Upper lobe of right lung (tissue), 1 donor: ENCODE results near the gene SLC35F3. TPM values are rescaled to one million over a fixed set of nuclear protein-coding genes. Genes with fewer than 3 reads are reported as not detected.

Experiments
- ATAC-seq: fragments of 200-7000 bp; cut with Tn5 transposase; one replicate; pipeline ENCODE4 v1.9.1; 2020; ENCODE audit warnings: mild to moderate bottlenecking, moderate library complexity
- DNase-seq: peaks from one replicate; pipeline ENCODE4 v3.0.0-alpha.2; 2020
- H3K27ac ChIP-seq: fragments of 200-600 bp; one replicate; pipeline ENCODE4 v1.8.0; 2022
- H3K27me3 ChIP-seq: fragments of 200-600 bp; one replicate; pipeline ENCODE4 v1.8.0; 2022; ENCODE audit warnings: mild to moderate bottlenecking
- H3K36me3 ChIP-seq: fragments of 200-600 bp; one replicate; pipeline ENCODE4 v1.8.0; 2022
- H3K4me1 ChIP-seq: fragments of 200-600 bp; one replicate; pipeline ENCODE4 v1.8.0; 2022
- H3K4me3 ChIP-seq: fragments of 200-600 bp; one replicate; pipeline ENCODE4 v1.8.0; 2022; ENCODE audit warnings: mild to moderate bottlenecking
- H3K9me3 ChIP-seq: fragments of 200-600 bp; one replicate; pipeline ENCODE4 v1.8.0; 2022
- CTCF ChIP-seq: fragments of 200-600 bp; IDR thresholded peaks from one replicate; pipeline ENCODE4 v1.8.0; 2022; ENCODE audit warnings: antibody characterized with exemption
- intact Hi-C: fragments of 100-400 bp; cut with DNase I; formaldehyde crosslinking; loops from one replicate; pipeline ENCODE4 v1.11.0; 2022
- total RNA-seq: library from RNA; stranded (reverse); fragmentation: NEBNext Ultra II Directional; extraction: Animal tissue kit (Norgen Biotek cat#: 25700); gene quantifications from one replicate; pipeline ENCODE4 v1.2.1, GENCODE V29; 2021
- donor health status: DM: no; HTN: yes; CAD: no; lungs with severe emphysema.

Gene SLC35F3
- total RNA-seq, 1 donor from 2014 or later, result 0.29 TPM

- intact Hi-C loops, result no loop called here
These were observed 416.8 kb downstream of the SLC35F3 start for GRCh38 chr1:234321231-234321630.

DNA sequence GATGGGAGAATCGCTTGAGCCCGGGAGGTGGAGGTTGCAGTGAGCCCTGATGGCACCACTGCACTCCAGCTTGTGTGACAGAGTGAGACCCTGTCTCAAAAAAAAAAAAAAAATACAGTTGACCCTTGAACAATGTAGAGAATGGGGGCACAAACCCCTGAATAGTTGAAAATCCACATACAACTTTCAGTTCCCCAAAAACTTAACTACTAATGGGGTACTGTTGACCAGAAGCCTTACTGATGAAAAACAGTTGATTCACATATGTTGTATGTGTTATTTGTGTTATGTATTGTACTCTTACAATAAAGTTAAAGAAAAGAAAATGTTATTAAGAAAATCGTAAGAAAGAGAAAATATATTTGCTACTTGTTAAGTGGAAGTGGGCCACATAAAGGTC, 417.6 kb downstream of the SLC35F3 start:
- intact Hi-C loops, result no loop called here
- H3K27me3 ChIP-seq, result no peaks in the 10 kb centered on the region
- peaks cover 4% of the 10 kb centered on the region for H3K4me1 ChIP-seq
- H3K36me3 ChIP-seq, result no peaks in the 10 kb centered on the region
- H3K27ac ChIP-seq, result no peak overlapping the region
- ATAC-seq, result no peak
- no peak for TF ChIP-seq CTCF
- H3K4me3 ChIP-seq, result no peak overlapping the region
- DNase-seq, result no peak
- H3K9me3 ChIP-seq, result no peaks in the 10 kb centered on the region

More at GRCh38 chr1:234321231-234321630, 416.8 kb downstream of the SLC35F3 start:
- no peaks in the 10 kb centered on the region for H3K27me3 ChIP-seq
- H3K27ac ChIP-seq, result no peak overlapping the region
- no peaks in the 10 kb centered on the region for H3K9me3 ChIP-seq
- ATAC-seq, result no peak
- no peaks in the 10 kb centered on the region for H3K36me3 ChIP-seq
- H3K4me1 ChIP-seq, result no peaks in the 10 kb centered on the region
- TF ChIP-seq CTCF, result no peak
- H3K4me3 ChIP-seq, result no peak overlapping the region
- DNase-seq, result no peak

DNA sequence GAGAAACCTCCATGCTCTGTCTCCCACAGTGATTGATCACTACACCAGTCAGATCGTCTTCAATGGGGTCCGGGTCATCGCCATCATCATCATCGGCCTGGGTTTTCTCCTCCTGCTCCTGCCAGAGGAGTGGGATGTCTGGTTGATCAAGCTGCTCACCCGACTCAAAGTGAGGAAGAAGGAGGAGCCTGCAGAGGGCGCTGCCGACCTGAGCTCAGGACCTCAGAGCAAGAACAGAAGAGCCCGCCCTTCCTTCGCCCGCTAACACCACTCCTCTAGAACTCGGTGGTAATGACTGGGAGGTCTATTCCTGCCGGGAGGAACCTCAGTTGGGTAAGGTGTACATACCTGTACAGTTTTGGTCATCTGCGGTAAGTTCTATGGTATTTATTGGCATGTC, 418.5 kb downstream of the SLC35F3 start:
- Histone ChIP-seq H3K27ac (no peak overlapping the region), H3K9me3 (no peaks in the 10 kb centered on the region), H3K4me3 (no peak overlapping the region), H3K36me3 (no peaks in the 10 kb centered on the region), H3K4me1 (peaks cover 4% of the 10 kb centered on the region), H3K27me3 (no peaks in the 10 kb centered on the region)
- ATAC-seq, result peak; percentile 71
- intact Hi-C loops, result no loop called here
- TF ChIP-seq CTCF, result peak; percentile 41
- peak; percentile 77 for DNase-seq

GRCh38 chr1:234324821-234325220, 420.3 kb downstream of the SLC35F3 start:
- H3K27me3 ChIP-seq, result no peaks in the 10 kb centered on the region
- intact Hi-C loops, result no loop called here
- H3K4me1 ChIP-seq, result peaks cover 4% of the 10 kb centered on the region
- no peak overlapping the region for H3K27ac ChIP-seq
- no peak for TF ChIP-seq CTCF
- ATAC-seq, result no peak
- DNase-seq, result no peak
- no peaks in the 10 kb centered on the region for H3K9me3 ChIP-seq
- H3K36me3 ChIP-seq, result no peaks in the 10 kb centered on the region
- H3K4me3 ChIP-seq, result no peak overlapping the region

- intact Hi-C loops, result no loop called here
- ATAC-seq (no peak), DNase-seq (no peak)
- peaks cover 4% of the 10 kb centered on the region for H3K4me1 ChIP-seq
- H3K9me3 ChIP-seq, result no peaks in the 10 kb centered on the region
- H3K27me3 ChIP-seq, result no peaks in the 10 kb centered on the region
- H3K4me3 ChIP-seq, result peak overlapping the region; percentile 44
- no peaks in the 10 kb centered on the region for H3K36me3 ChIP-seq
- no peak overlapping the region for H3K27ac ChIP-seq
- no peak for TF ChIP-seq CTCF
These were observed 421.5 kb downstream of the SLC35F3 start for GRCh38 chr1:234325878-234326496.
